Endothelial cell of umbilical vein (primary cell): ENCODE results near the gene CERS3. TPM values are rescaled to one million over a fixed set of nuclear protein-coding genes. Genes with fewer than 3 reads are reported as not detected.

ENCODE experiments used
- BruUV-seq: library from RNA; stranded (reverse); fragments of 400-500 nt; replicated peaks from 2 replicates; lab custom pipeline; 2021; lab: Mats Ljungman, UMichigan
- CTCF ChIA-PET: fragments of 300-600, 350-600 bp; sonication (Branson Sonifier 250); formaldehyde crosslinking; loops from one replicate; lab custom pipeline; 2021; ENCODE audit warnings: antibody characterized with exemption, inconsistent platforms; lab: Charles Lee
- POLR2A ChIA-PET: fragments of 300-600, 350-600 bp; sonication (Branson Sonifier 250); formaldehyde crosslinking; loops from one replicate; lab custom pipeline; 2021; ENCODE audit warnings: antibody characterized with exemption, inconsistent platforms; lab: Charles Lee
- DNase-seq: peaks from one replicate; pipeline ENCODE4 v3.0.0-alpha.2; 2011; ENCODE audit warnings: low read depth, low spot score
- FAIRE-seq: peaks from 2 replicates; lab custom pipeline; 2011; peaks lifted over from hg19 to GRCh38; lab: Jason Lieb, UNC
- H2AFZ ChIP-seq: 2 replicates; pipeline ENCODE4 v1.6.0; 2012; ENCODE audit warnings: low read depth, low read length, control low read depth, inconsistent platforms
- H3K27ac ChIP-seq: 2 replicates; pipeline ENCODE4 v1.5.1; 2011; ENCODE audit warnings: low read depth, mild to moderate bottlenecking, control low read depth, low read length, moderate library complexity; ENCODE audit not compliant: insufficient read depth
- H3K27me3 ChIP-seq, 2 experiments: 2 replicates each; pipeline versions ENCODE4 v1.6.0 to v1.6.1; 2011; ENCODE audit warnings: low read length in 2 of 2, mixed read lengths in 1 of 2; ENCODE audit not compliant: control insufficient read depth in 2 of 2, insufficient read depth in 2 of 2
- H3K36me3 ChIP-seq, 2 experiments: 2 replicates in 1 of 2; 3 replicates in 1 of 2; pipeline ENCODE4 v1.5.1; 2011; ENCODE audit warnings: low read length in 2 of 2, mild to moderate bottlenecking in 1 of 2, moderate library complexity in 1 of 2; ENCODE audit not compliant: control insufficient read depth in 2 of 2, insufficient read depth in 2 of 2; ENCODE audit errors: extremely low read depth in 1 of 2
- H3K4me1 ChIP-seq: 3 replicates; pipeline ENCODE4 v1.5.1; 2011; ENCODE audit warnings: mild to moderate bottlenecking, low read length; ENCODE audit not compliant: control insufficient read depth, insufficient read depth; ENCODE audit errors: extremely low read depth
- H3K4me2 ChIP-seq: 2 replicates; pipeline ENCODE4 v1.6.1; 2011; ENCODE audit warnings: low read length, control low read depth, mixed read lengths; ENCODE audit not compliant: insufficient read depth
- H3K4me3 ChIP-seq, 3 experiments: fragments of 200-600 bp in 1 of 3; sonication (generic), shearing (Covaris generic) in 1 of 3; replicated peaks in 1 of 3; 2 replicates each; pipeline ENCODE4 v1.5.1; 2011 to 2016; ENCODE audit warnings: control low read depth in 3 of 3, low read length in 3 of 3, mild to moderate bottlenecking in 2 of 3, inconsistent platforms in 1 of 3, low read depth in 1 of 3, moderate library complexity in 1 of 3; ENCODE audit not compliant: insufficient read depth in 1 of 3
- H3K79me2 ChIP-seq: 2 replicates; pipeline ENCODE4 v1.6.0; 2012; ENCODE audit warnings: low read length, inconsistent platforms; ENCODE audit not compliant: control insufficient read depth, insufficient read depth
- H3K9ac ChIP-seq: replicated peaks from 2 replicates; pipeline ENCODE3; 2011; ENCODE audit warnings: low read length, control low read depth; ENCODE audit not compliant: insufficient read depth; ENCODE audit errors: extremely low read depth
- H3K9me1 ChIP-seq: replicated peaks from 3 replicates; pipeline ENCODE4 v1.6.0; 2011; ENCODE audit warnings: mild to moderate bottlenecking, low read length; ENCODE audit not compliant: control insufficient read depth, insufficient read depth; ENCODE audit errors: extremely low read depth
- H3K9me3 ChIP-seq: replicated peaks from 2 replicates; pipeline ENCODE4 v1.5.1; 2012; ENCODE audit warnings: low read length, inconsistent platforms; ENCODE audit not compliant: control insufficient read depth, insufficient read depth
- H4K20me1 ChIP-seq: replicated peaks from 2 replicates; pipeline ENCODE3; 2011; ENCODE audit warnings: mild to moderate bottlenecking, low read length; ENCODE audit not compliant: control insufficient read depth, insufficient read depth; ENCODE audit errors: extremely low read depth
- EZH2 ChIP-seq: IDR thresholded peaks from 2 replicates; pipeline ENCODE4 v1.6.1; 2012; ENCODE audit warnings: borderline replicate concordance, low read depth, mild to moderate bottlenecking, moderate library complexity, low read length, inconsistent platforms; ENCODE audit not compliant: severe bottlenecking
- FOS ChIP-seq: IDR thresholded peaks from 2 replicates; pipeline ENCODE4 v1.6.1; 2011; ENCODE audit warnings: mild to moderate bottlenecking, low read length, moderate library complexity, borderline replicate concordance; ENCODE audit not compliant: insufficient read depth
- GATA2 ChIP-seq: IDR thresholded peaks from 2 replicates; pipeline ENCODE4 v1.7.0; 2011; ENCODE audit warnings: low read depth, mild to moderate bottlenecking, moderate library complexity, mixed read lengths, low read length; ENCODE audit not compliant: insufficient read length, insufficient read depth
- JUN ChIP-seq: IDR thresholded peaks from 2 replicates; pipeline ENCODE4 v1.6.1; 2011; ENCODE audit warnings: borderline replicate concordance, low read depth; ENCODE audit not compliant: insufficient read length, insufficient read depth
- MYC ChIP-seq: IDR thresholded peaks from one replicate; pipeline ENCODE4 v1.6.1; 2011; ENCODE audit warnings: mild to moderate bottlenecking, low read depth, low read length
- POLR2A ChIP-seq: IDR thresholded peaks from 2 replicates; pipeline ENCODE4 v1.6.1; 2012; ENCODE audit warnings: low read depth, mild to moderate bottlenecking, control low read depth, low read length
- POLR2AphosphoS5 ChIP-seq: IDR thresholded peaks from 2 replicates; pipeline ENCODE4 v1.6.1; 2012; ENCODE audit warnings: low read depth, mild to moderate bottlenecking, control low read depth, low read length, moderate library complexity; ENCODE audit not compliant: insufficient read depth
- dilution Hi-C: fragments of 300-500 bp; cut with MboI; formaldehyde crosslinking; loops from one replicate; pipeline ENCODE4 v1.15.0; 2019; ENCODE audit warnings: low sequenced_read_pairs; ENCODE audit not compliant: extremely low pct_ligation_motif_present
- intact Hi-C: fragments of 100-400 bp; cut with micrococcal nuclease; formaldehyde crosslinking; loops from one replicate; pipeline ENCODE4 v1.10.0; 2022
- polyA plus RNA-seq, 4 experiments: library from polyadenylated mRNA; depleted of rRNA in 3 of 4; stranded (reverse) in 3 of 4; unstranded in 1 of 4; fragments of >200 nt; gene quantifications; 2 replicates each; pipeline versions ENCODE4 v1.2.1 to v1.2.3, GENCODE V29; 2011 to 2012; ENCODE audit warnings: missing spikeins in 1 of 4
- total RNA-seq: library from RNA; stranded (reverse); gene quantifications from 2 replicates; pipeline ENCODE4 v1.2.3, GENCODE V29; 2021
- TF ChIP-seq, protein P1 (sequence below): IDR thresholded peaks from 2 replicates; pipeline ENCODE4 v1.6.1; 2011; ENCODE audit not compliant: insufficient read depth, insufficient read length
- TF ChIP-seq, protein P2 (sequence below), 2 donors: IDR thresholded peaks; 1 replicate in 1 of 2; 2 replicates in 1 of 2; pipeline ENCODE4 v1.5.1; 2011; ENCODE audit warnings: low read length in 2 of 2, mild to moderate bottlenecking in 2 of 2, moderate library complexity in 2 of 2, control low read depth in 1 of 2, inconsistent platforms in 1 of 2, low read depth in 1 of 2; ENCODE audit not compliant: insufficient read depth in 1 of 2; ENCODE audit errors: extremely low read depth in 1 of 2

Gene CERS3
- total and polyA plus RNA-seq, 2 donors (not counting 3 experiments of a cell fraction or from before 2014, with no cell fraction given) = not detected

DNA sequence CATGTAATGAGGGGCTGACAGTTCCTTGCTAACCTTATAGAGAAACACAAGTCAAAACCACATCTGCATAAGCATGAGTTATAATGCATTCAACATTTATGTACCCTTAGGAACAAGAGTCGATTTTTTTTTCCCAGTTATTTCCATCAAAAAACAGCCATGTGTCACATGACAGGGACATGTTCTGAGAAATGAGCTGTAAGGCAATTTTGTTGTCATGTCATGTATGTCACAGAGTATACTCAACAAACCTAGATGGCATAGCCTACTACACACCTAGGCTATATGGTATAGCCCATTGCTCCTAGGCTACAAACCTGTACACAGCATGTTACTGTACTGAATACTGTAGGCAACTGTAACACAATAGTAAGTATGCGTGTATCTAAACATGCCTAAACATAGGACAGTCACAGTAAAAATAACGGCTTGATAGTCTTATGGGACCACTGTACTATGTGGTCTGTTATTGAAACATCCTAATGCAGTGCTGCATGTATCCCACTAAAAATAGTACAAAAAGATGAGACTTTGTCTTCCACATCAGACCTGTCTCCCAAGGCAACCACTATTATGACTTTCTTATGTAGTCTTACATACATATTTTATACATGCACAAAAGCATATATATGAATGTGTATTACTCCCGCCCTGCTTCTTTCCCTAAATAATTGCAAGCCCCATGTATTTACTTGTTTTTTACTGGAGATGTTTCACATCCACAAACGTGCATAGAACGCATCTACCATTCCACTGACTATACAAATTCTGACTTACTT is 38.3 kb upstream of the CERS3 start:
- Histone ChIP-seq H3K9me3 (no peaks in the 10 kb centered on the region), H3K9me1 (no peaks in the 10 kb centered on the region), H3K27me3 (no peaks in the 10 kb centered on the region), H2AFZ (no peak overlapping the region), H4K20me1 (no peaks in the 10 kb centered on the region), H3K27ac (no peak overlapping the region), H3K36me3 (peaks cover 2 to 5% of the 10 kb centered on the region in 2 experiments), H3K4me1 (no peaks in the 10 kb centered on the region), H3K9ac (no peak overlapping the region), H3K4me3 (no peak overlapping the region), H3K79me2 (no peaks in the 10 kb centered on the region), H3K4me2 (no peak overlapping the region)
- FAIRE-seq (no peak), DNase-seq (no peak)
- TF ChIP-seq, protein P1, sequence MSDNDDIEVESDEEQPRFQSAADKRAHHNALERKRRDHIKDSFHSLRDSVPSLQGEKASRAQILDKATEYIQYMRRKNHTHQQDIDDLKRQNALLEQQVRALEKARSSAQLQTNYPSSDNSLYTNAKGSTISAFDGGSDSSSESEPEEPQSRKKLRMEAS = no peak
- intact Hi-C loops (no loop called here), dilution Hi-C loops (no loop called here)
- POLR2A ChIA-PET = no interaction called here
- no TSS peak for BruUV-seq
- CTCF ChIA-PET = no interaction called here

DNA sequence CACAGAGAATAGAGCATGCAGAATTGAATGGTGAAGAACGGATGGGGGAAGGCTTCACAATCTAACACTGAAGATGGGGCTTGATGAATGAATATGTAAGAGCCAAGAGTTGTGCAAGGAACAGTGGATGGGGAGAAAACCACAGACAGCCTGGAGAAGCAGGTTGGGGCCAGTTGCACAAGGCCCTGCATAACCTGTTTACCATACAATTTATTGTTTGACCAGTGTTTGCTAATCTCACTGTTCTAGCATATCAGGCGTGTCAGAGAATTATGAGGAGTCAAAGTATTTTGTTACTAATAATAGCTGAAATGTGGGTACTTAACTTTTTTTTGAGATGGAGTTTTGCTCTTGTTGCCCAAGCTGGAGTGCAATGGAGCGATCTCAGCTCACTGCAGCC is 36.8 kb upstream of the CERS3 start:
- H3K9me3 ChIP-seq = no peaks in the 10 kb centered on the region

More for the DNA sequence above, 36.8 kb upstream of the CERS3 start:
- no peaks in the 10 kb centered on the region for H4K20me1 ChIP-seq
- dilution Hi-C loops = no loop called here
- H3K4me1 ChIP-seq = no peaks in the 10 kb centered on the region
- FAIRE-seq (no peak), DNase-seq (no peak)
- no peaks in the 10 kb centered on the region for H3K79me2 ChIP-seq
- no peak overlapping the region for H3K27ac ChIP-seq
- ChIA-PET CTCF (interaction anchor here (1.2 kb wide), 1 partner anchor 216 kb away, joined by 3 read pairs; no protein-coding TSS in a partner anchor), POLR2A (no interaction called here)
- no peaks in the 10 kb centered on the region for H3K9me1 ChIP-seq
- no peak overlapping the region for H3K4me3 ChIP-seq
- H3K27me3 ChIP-seq = no peaks in the 10 kb centered on the region
- peaks cover 2 to 5% of the 10 kb centered on the region in 2 experiments for H3K36me3 ChIP-seq
- no peak overlapping the region for H3K9ac ChIP-seq
- no peak overlapping the region for H2AFZ ChIP-seq
- no peak for TF ChIP-seq POLR2A
- no peak for TF ChIP-seq GATA2
- TF ChIP-seq POLR2AphosphoS5 = no peak
- no peak for TF ChIP-seq JUN
- TF ChIP-seq EZH2 = no peak
- TF ChIP-seq FOS = no peak
- TF ChIP-seq, protein P1 = no peak
- no peak for TF ChIP-seq MYC
- TF ChIP-seq, protein P2, sequence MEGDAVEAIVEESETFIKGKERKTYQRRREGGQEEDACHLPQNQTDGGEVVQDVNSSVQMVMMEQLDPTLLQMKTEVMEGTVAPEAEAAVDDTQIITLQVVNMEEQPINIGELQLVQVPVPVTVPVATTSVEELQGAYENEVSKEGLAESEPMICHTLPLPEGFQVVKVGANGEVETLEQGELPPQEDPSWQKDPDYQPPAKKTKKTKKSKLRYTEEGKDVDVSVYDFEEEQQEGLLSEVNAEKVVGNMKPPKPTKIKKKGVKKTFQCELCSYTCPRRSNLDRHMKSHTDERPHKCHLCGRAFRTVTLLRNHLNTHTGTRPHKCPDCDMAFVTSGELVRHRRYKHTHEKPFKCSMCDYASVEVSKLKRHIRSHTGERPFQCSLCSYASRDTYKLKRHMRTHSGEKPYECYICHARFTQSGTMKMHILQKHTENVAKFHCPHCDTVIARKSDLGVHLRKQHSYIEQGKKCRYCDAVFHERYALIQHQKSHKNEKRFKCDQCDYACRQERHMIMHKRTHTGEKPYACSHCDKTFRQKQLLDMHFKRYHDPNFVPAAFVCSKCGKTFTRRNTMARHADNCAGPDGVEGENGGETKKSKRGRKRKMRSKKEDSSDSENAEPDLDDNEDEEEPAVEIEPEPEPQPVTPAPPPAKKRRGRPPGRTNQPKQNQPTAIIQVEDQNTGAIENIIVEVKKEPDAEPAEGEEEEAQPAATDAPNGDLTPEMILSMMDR (IDR thresholded peaks at IDR 0.05; ENCODE audit: extremely low read depth in 1 of 2, insufficient read depth in 1 of 2, low read depth in 1 of 2, low read length in 2 of 2) = no peak
- no TSS peak for BruUV-seq
- no peak overlapping the region for H3K4me2 ChIP-seq
- intact Hi-C loops = no loop called here
